ENCODE results near the gene NISCH.

Gene NISCH

GRCh38 chr3:52490939-52491526 lies 35.6 kb downstream of the NISCH start:
- no peak for DNase-seq

GRCh38 chr3:52492059-52492458 lies 36.7 kb downstream of the NISCH start:
- DNase-seq: no peak

GRCh38 chr3:52493232-52494017 lies 38.0 kb downstream of the NISCH start:
- DNase-seq: no peak

- DNase-seq: no peak
Observed at GRCh38 chr3:52494445-52494844, 39.0 kb downstream of the NISCH start.

- no peak for DNase-seq
Observed at GRCh38 chr3:52494886-52495495, 39.6 kb downstream of the NISCH start, which contains the start of gene STAB1. TSS of gene STAB1 (plus strand) at chr3:52495338. CDS start at chr3:52495414, 76 bp downstream.

- DNase-seq: no peak
Observed at GRCh38 chr3:52495777-52496602, 40.6 kb downstream of the NISCH start.

- DNase-seq: no peak
Observed at GRCh38 chr3:52498137-52499054, 43.0 kb downstream of the NISCH start.

- no peak for DNase-seq
Observed at GRCh38 chr3:52501046-52501445, 45.6 kb downstream of the NISCH start.

GRCh38 chr3:52502001-52502400 lies 46.6 kb downstream of the NISCH start:
- DNase-seq: no peak

GRCh38 chr3:52502808-52503350 lies 47.5 kb downstream of the NISCH start:
- no peak for DNase-seq

- no peak for DNase-seq
Observed at GRCh38 chr3:52503788-52504424, 48.5 kb downstream of the NISCH start.

- DNase-seq: no peak
Observed at GRCh38 chr3:52504977-52505376, 49.6 kb downstream of the NISCH start.

GRCh38 chr3:52506266-52506966 lies 51.0 kb downstream of the NISCH start:
- DNase-seq: no peak

GRCh38 chr3:52507359-52507758 lies 52.0 kb downstream of the NISCH start:
- no peak for DNase-seq

- no peak for DNase-seq
Observed at GRCh38 chr3:52509753-52510328, 54.4 kb downstream of the NISCH start.

GRCh38 chr3:52511509-52511908 lies 56.1 kb downstream of the NISCH start:
- no peak for DNase-seq

- DNase-seq: no peak
Observed at GRCh38 chr3:52512105-52512504, 56.7 kb downstream of the NISCH start.

- DNase-seq: no peak
Observed at GRCh38 chr3:52512727-52513126, 57.3 kb downstream of the NISCH start.

- no peak for DNase-seq
Observed at GRCh38 chr3:52513281-52513680, 57.9 kb downstream of the NISCH start.

GRCh38 chr3:52514576-52514975 lies 59.2 kb downstream of the NISCH start:
- no peak for DNase-seq

Measured in stimulated activated CD4-positive, alpha-beta T cell treated with anti-CD3 and anti-CD28 coated beads, Interleukin-12 subunit alpha, Interleukin-12 subunit beta, amount 100 ng/mL, for 4 hours (primary cell).